Stimulated activated CD4-positive, alpha-beta T cell treated with anti-CD3 and anti-CD28 coated beads, TNF-alpha, amount 100 ng/mL, for 1 hour (primary cell): ENCODE data around the gene LDLRAD4.

Experiments used
- DNase-seq, 3 donors: peaks; one replicate each; pipeline ENCODE4 v3.0.0-alpha.2; 2020; ENCODE audit warnings: low read depth in 3 of 3, low spot score in 1 of 3

The LDLRAD4 gene

DNA sequence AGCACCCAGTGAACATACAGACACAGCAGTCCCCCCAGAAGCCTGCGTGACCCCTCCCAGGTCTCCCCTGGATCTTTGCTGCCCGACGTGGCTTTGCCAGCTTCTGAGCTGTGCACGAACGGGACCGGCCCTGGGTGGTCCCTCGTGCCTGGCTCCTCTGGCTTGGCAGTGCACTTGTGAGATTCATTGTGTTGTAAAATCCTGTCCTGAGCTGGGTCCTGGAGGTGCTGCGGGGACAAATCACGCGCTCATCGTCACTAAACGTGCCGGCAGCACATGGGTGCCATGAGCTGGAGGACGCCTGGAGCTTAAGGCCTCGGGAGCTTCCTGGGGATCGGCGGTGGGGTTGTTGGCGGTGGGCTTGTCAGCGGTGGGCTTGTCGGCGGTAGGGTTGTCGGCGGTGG lies 402.9 kb downstream of the LDLRAD4 start:
- no peak for DNase-seq

DNA sequence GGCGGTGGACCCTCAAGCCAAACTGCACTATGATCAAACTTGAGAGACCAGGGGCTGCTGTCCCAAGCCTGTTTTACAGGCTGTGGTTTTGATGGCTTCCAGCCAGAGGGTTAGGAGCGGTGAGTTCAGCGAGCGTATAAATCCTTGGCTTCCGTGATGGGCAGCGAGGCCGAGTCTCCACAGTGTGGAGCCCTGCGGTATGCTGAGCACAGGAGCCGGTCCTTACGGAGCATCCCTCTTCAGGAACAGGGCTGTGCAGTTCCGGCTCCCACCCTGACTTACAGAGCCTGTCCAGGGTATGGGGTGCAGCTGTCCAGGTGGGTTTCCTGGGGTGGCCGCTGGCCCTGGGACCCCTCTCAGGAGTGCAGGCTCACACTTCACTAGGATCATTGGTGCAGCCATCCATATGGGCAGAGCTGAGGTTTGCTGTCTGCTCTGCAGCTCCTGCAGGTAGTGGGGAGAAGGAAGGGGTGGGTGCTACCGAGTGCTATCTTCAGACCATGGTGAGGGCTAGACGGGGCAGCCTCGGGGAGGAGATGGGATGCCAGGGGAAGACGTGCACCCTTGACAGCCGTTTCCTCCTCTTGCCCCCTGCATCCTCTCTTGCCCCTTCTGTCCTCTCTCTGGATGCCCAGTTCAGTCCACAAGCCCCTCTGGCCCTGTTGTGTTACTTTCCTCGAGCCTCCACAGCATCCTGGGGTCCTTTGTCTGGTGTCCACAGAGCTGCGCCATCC lies 403.5 kb downstream of the LDLRAD4 start:
- DNase-seq: no peak

DNA sequence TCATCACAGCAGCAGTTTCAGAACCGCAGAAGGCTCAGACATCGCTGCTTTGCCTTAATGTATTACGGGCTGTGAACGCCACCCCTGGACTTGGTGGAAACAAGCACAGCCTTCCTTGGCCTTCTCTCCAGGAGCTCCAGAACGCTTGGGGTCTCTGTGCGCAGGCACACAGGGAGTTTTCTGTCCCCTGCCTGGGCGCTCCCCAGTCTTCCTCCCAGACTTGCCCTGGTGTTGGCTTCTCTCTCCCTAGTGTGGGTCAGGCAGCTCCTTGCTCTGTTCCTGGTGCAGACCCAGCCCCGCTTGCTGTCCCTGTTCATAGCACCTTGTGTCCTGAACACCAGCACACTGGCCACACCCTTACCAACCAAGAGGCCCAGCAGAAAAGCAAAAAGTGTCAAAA lies 404.2 kb downstream of the LDLRAD4 start:
- no peak for DNase-seq

DNA sequence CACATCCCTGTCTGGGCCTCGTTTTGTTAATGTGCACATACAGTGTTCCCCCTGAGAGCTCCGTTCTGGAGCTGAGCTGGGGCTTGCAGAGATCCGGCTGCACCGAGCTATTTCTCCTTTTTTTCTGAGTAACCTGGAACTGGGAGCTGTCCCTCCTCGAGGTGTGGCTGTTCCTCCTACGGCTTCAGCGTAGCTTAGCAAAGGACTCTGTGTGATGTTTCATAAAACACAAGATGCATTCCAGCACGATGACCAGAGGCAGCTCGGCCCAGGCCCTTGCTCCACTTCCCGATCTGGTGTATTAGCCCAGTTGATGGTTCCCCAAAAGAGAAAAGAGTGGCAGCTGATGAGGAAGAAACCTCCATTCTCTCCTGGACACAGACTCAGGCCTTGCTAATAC lies 404.8 kb downstream of the LDLRAD4 start:
- no peak for DNase-seq

DNA sequence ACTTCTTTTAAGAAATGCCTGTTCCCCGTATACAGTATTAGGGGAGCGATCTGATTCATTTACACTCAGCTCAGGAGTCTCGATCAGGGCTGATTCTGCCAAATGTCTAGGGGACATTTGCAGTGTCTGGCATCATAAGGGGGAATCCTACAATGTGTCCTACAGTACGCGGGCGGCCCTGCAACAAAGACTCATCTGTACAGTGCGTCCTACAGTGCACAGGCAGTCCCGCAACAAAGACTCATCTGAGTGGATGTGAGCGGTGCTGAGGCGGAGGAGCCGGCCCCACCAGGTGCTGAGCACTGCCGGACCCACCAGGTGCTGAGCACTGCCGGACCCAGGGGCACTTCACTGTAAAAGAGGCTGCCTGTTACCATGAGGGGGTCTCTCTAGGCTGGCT lies 405.3 kb downstream of the LDLRAD4 start:
- DNase-seq: no peak

DNA sequence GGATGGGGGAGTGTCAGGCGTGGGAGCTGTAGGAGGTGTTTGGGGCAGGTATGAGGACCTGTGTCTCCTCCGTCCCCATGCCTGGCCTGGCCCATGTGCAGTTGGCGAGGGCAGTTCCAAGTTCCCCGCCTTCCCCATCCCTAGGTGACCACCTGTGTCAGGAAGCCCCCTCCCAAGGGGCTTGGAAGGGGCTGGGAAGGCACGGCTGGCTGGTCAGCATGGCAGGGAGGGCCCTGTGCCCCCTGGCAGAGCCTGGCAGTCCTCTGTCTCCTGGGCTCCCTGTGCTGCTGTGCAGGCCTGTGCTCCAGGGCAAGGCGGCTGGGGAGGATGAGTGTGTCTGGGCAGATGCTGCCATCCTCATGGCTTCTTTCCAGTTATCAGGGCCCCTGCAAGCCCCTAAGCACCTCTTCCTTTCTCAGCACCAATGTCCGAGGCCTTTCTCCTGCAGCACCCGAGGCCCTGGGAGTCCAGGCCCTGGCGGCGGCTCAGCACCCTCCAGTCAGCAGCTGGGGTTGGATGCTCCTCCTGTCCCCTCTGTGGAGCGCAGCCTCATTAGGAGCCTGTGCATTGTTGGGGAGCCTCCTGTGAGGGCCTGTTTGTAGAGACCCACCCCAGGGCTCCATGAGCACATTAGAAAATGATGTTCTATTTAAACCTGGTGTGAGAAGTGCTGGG lies 406.1 kb downstream of the LDLRAD4 start:
- DNase-seq: no peak

DNA sequence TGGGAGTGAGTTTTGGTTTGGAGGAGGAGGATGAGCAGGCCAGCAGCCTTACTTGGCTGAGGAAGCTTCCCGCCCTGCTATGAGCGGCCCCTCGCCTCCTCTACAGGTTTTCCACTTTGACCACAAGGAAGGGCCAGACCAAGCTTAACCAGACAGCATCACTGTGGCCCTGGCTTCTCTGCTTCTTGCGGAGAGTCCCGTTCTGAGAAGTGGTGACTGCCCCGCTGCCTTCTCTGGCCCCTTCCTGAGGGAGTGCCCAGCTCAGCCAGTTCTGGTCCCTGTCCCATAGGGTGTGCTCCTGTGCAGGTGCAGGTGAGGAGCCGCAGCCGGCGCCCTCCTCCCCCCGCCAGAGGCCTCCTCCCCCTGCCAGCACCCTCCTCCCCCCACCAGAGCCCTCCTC lies 406.8 kb downstream of the LDLRAD4 start:
- DNase-seq: no peak

DNA sequence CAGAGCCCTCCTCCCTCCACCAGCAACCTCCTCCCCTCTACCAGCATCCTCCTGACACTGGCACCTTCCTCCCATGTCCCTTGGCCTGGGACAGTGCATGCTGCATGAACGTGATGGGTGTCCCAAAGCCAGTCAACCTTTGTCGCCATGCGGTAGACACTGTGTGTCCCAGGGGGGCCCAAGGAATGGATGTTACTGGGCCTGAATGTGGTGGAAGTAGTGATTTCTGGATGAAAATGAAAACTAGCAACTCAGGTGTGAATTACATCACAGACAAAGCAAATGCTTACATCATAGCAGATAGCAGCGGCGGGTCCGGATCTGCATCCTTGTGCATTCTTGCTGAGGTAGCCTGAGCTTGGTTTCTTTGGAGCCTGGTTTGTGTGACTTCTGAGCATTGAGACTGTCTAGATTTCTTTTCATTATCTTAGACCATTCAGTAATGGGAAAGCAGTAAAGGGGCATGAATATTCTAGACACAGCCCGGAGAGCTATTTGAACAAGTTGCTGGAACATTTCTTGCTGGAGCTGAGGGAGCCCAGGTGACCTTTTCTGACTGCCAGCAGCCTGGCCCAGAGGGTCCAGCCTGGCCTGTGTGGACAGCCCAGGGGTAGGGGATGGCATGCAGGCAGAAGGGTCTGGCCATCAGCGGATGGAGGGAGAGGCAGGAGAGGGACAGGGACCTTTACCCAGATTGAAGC lies 407.4 kb downstream of the LDLRAD4 start:
- DNase-seq: no peak

DNA sequence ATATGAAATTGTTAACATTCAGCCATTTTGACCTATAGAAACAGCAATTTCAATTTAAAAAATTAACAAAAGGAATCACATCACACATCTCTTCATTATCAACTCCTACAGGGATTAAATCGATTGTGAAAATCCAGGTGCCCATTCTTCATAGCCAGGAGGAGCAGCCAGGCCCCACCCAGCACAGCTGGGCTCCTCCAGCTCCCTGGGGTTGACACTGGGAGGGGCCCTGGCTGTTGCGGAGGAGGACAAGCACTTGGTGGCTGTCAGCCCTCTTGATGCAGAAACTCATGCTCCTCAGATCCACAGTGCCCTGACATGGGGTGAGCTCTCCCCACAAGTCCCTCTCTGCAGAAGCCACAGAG lies 408.0 kb downstream of the LDLRAD4 start:
- no peak for DNase-seq

DNA sequence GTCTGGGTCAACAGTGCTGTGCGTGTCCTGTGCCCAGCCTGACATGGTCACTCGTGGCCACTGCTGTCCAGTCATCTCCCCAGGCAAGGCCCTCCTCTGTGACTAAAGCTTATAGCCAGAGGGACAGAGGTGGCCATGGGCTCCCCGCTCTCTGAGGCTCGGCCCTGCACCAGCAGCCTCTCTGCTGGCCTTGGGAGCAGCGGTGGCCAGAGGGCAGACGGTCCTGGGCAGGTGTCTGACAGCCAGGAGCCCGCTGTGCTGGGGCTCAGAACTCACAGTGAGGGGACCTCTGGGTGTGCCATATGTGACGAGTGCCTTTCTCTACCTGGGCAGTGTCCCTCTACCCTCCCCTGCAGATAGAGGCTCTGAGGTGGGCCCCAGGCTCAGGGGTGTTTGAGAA lies 409.1 kb downstream of the LDLRAD4 start:
- DNase-seq: no peak

DNA sequence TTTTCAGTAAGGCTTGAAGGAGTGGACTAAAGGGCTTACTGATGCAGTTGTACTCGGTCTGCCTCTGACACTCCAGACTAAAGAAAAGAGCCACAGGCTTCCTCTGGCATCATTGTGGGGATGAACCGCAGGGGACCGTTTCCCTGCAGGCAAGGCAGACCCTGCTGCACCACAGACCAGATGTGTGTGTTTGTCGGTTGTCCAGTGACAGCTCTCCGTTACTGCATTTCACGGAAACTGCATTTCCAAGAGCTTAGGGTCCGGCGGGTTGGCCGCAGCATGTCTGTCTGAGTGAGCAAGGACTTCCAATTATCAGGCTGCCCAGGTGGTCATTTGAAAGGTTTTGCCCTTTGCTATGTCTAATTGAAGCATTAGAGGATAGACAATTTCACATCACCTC lies 409.7 kb downstream of the LDLRAD4 start:
- DNase-seq: no peak

DNA sequence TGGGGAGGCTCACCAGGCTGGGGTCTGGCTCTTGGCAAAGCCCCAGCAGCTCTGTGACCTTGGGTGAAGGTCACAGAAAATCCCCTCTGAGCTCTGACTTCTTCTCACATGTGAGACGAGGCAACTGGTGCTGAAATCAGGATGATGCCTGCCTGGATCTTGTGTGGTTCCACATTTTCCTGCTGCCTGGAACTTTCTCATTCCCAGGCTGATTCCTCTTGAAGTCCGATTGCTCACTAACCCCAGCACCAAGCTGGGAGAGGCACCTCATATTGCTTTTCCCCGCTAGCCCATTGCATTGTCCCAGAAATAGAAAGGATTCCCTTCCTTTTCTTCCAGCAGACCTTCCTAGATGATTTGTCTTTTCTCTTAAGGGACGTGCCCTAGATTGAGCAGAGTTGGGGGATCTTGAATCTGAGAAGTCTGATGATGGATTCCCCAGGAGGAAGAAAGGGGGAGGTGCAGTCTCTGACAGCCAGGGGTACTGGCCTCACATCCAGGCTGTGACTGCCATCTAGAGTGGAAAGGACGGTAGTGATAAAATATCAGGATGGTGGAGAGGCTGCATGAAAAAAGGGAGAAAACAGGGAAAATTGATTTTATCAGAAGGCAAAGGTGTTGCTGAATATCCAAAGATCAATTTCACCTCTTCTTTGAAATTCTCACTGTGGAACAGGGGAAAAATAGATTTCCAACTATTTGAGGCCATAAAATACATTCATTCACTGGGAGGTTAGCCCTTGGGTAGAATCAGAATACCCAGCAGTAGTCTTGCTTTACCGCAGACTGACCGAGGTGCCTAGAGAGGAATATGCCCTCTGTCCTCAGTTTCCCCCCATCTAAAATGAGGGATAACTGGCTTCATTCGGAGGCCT lies 411.5 kb downstream of the LDLRAD4 start:
- no peak for DNase-seq

DNA sequence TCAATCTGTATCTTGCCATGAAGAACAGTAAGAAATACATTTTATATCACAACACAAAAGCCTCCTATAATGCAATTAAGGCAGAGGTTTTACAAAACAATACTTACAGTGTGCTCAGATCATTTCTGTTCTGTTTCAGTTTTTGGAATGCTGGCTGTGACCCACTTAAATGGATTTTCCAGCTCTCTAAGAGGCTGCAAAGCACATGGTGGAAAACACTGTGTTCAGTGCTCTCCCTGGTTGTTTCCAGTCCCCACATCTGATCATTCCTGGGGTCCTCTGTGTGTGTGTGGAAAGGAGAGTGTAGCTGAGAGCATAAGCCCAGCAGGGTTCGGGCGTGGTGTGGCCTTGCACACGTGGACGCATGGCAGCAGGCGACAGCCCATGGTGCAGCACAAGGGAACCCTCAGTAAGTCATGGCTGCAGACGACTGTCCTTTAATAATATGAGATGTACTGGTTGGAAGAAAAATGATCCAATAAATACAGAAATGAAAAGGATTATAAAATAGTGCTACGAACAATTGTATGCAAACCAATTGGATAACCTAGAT lies 412.2 kb downstream of the LDLRAD4 start:
- no peak for DNase-seq

DNA sequence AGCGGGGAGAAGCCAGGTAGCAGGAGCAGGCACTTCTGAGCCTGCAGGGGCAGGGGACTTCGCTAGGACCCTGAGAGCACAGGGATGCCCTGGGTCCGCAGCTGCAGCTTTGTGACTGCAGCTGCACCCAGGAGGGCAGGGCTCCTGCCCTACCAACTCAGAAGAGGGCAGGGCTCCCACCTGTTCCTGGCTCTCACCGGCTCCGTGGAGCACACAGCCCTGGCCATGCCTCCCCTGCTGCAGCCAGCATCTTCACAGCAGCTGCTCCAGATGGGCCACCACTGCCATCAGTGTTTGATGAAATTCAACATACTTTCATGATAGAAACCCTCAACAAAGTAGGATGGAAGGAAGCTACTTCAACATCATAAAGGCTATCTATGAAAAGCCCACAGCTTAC lies 415.1 kb downstream of the LDLRAD4 start:
- DNase-seq: no peak

DNA sequence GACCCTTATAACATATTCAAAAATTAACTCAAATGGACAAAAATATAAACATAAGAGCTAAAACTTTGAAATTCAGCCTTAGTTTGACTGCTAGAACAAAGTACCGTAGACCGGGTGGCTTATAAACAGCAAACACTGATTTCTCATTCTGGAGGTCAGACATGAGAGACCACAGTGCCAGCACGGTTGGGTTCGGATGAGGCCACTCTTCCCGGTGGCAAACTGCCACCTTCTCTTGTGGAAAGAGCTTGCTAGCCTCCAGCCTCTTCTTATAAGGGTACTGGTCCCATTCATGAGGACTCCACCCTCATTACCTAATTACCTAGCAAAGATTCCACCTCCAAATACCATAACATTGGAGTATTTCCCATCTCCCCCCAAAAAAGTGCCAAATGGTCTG lies 416.5 kb downstream of the LDLRAD4 start:
- DNase-seq: no peak

DNA sequence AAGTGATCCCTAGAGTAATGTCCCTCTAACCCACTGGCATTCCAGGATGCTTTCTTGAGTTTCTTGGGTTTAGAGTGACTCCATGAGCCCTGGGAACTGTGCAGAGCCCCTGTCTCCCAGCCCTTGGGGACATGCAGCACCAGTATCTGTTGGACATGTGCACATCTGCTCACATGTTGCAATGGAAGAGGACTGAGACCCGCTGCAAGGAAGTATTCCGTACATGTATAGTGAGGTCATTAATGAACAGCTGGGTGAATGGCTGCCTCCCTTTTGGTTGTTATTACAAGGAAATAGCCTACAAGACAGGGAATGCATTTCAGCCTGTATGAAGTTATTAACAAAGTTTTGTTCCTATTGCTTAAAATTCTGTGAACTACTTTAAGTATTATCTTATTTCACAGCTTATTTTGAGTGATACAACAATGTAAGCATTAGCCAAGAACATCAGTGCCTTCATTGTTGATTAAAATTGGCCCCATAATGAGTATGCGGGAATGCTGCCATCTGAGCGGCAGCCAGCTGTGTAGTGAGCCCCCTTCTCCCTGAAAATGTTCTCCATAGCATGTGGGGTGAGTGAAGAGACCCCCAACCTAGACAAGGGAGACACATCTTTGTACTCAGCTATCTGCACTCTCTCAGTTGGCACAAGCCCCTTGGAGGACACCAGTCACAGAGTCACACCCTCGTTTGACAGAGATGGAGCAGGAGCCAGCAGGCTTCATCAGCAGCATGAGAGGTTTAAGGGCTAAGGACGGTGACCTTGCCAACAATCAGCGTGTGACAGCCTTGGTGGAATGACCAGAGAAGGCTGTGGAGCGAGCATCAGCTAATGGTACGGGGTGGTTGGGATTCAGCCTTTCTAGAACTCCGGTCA lies 420.4 kb downstream of the LDLRAD4 start:
- DNase-seq: no peak

DNA sequence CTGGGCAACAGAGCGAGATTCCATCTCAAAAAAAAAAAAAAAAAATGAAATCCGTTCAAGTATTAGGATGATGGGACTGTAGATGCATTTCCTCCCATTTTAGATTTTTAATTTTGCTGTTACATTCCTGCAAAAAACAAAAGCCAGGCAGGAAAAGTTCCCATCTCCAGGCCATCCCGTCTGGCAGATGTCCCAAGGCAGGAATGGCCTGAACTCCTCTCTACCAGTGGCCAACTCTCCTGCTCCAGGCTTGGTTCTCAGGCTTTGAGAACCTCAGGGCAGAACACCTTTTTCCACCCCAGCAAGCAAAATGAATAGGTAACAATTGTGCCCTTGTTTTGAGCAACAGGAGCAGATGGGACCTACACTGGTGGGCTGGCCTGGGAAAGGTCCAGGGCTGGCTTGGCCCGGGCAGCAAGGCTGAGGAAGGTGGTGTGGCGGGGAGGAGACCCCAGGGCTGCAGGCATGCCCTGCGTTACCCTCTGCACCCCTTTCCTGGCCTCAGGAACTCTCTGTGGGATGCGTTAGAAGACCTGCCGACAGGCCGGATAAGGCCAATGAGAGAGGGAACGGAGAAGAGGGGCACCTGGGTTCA lies 421.8 kb downstream of the LDLRAD4 start:
- no peak for DNase-seq

DNA sequence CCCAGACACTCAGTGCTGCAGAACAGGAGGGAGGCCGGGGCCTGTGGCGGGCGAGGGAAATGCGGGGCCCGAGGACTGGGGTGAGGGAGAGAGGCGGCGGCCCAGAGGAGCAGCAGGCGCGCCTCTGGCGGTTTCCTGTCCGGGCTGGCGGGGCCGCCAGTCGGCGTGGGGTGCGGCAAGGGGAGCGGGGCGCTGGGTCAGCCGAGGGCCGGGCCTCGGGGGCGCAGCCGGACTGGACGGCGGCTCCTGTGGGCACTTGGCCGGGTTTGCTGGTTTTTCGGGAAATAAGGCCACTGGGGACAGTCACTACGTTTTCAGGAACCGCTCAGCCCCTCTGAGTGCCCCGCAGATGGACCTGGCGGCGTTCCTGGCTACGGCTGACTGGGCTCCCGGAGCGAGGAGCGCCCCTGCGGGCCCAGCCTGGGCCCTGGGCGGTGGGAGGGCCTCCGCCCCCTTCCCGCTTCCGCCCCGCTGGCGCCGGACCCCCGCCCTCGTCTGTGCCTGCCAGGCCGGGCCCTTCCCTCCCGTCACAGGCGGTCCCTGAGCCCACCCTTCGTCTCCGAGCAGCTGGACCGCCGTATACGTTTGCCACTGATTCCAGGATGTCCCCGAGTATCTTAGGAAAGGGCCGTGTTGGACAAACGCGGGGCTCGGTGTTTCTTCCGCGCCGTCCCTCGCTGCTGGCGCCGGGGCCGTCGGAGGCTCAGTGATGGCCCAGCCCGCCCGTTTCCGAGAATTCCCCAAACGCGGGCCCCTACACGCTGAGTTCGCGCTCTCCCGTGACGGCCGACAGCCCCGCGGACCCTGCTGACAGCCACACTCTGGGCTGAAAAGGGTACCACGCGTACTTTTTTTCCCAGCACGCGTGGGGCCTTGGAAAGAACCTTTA lies 423.2 kb downstream of the LDLRAD4 start:
- no peak for DNase-seq

DNA sequence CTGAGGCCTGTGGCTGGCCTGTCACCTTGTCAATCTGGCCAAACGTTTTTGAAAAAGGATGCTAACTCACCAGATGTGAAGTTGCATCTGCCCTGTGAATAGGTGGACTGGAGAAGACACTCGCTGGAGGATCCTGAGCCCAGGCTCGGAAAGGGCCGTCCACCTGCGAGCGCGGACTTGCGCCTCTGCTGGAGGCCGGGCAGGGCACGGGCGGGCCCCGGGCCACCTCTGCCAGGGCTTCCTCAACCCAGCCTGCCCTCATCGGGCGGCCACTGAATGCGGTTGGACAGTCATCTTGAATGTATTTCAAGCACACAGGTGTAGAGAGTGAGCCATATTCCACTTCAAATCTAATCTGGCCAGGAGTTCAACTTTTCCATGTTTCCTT lies 423.9 kb downstream of the LDLRAD4 start:
- DNase-seq: no peak
